H1 (cell line): Measurements from ENCODE around the gene NAA25. TPM values are rescaled to one million over a fixed set of nuclear protein-coding genes. Genes with fewer than 3 reads are reported as not detected.

Experiments used
- CEBPB ChIP-seq: IDR thresholded peaks from 2 replicates; pipeline ENCODE4 v1.6.1; 2012; ENCODE audit warnings: low read depth, low read length
- CTBP2 ChIP-seq: IDR thresholded peaks from 2 replicates; pipeline ENCODE4 v1.7.0; 2011; ENCODE audit warnings: borderline replicate concordance, mild to moderate bottlenecking, moderate library complexity, mixed read lengths, low read length; ENCODE audit not compliant: insufficient read depth, insufficient read length
- EZH2 ChIP-seq: fragments of 200-600 bp; sonication (generic); IDR thresholded peaks from 2 replicates; pipeline ENCODE4 v1.7.1; 2012; ENCODE audit warnings: low read depth, mild to moderate bottlenecking, moderate library complexity, low read length, inconsistent platforms; ENCODE audit not compliant: severe bottlenecking
- KDM5A ChIP-seq: fragments of 200-600 bp; IDR thresholded peaks from 2 replicates; pipeline ENCODE4 v1.7.1; 2012; ENCODE audit warnings: mild to moderate bottlenecking, low read length, inconsistent platforms, mixed read lengths
- MAX ChIP-seq: IDR thresholded peaks from 2 replicates; pipeline ENCODE4 v1.6.1; 2012; ENCODE audit warnings: inconsistent platforms
- polyA plus RNA-seq, 7 experiments: library from polyadenylated mRNA; depleted of rRNA in 3 of 7; stranded (reverse) in 5 of 7; unstranded in 2 of 7; fragments of >200 nt in 5 of 7; fragments of 200-250 nt in 2 of 7; gene quantifications; 1 replicate in 5 of 7; 2 replicates in 1 of 7; 4 replicates in 1 of 7; pipeline versions ENCODE4 v1.2.1 to v1.2.3, GENCODE V29; 2011 to 2013; ENCODE audit warnings: missing spikeins in 2 of 7, mixed read lengths in 2 of 7
- total RNA-seq: library from RNA; stranded (reverse); fragmentation: NEBNext Ultra II Directional; extraction: Animal tissue kit (Norgen Biotek cat#: 25700); gene quantifications from 2 replicates; pipeline ENCODE4 v1.2.1, GENCODE V29; 2021

The NAA25 gene
- total and polyA plus RNA-seq, 2 of the 8 experiments (the other 6 are each of a cell fraction or from before 2014, with no cell fraction given): 10.8 to 60.3 TPM

GRCh38 chr12:111991535-111991934, 117.0 kb downstream of the NAA25 start (continued):
- TF ChIP-seq EZH2: no peak
- no peak for TF ChIP-seq CEBPB
- TF ChIP-seq CTBP2: no peak
- TF ChIP-seq MAX: no peak
- TF ChIP-seq KDM5A: no peak
